ENCODE data around the gene PSMC4.

GRCh38 chr19:40005691-40006272, 34.8 kb downstream of the PSMC4 start:
- TF ChIP-seq POLR2AphosphoS5 (IDR thresholded peaks at IDR 0.05) (no peak), CTCF (IDR thresholded peaks at IDR 0.05) (no peak), POLR2A (IDR thresholded peaks at IDR 0.05) (no peak)
